Skeletal muscle tissue (tissue), 4 donors: Measurements from ENCODE around the gene COA1. TPM values are rescaled to one million over a fixed set of nuclear protein-coding genes. Genes with fewer than 3 reads are reported as not detected.
"Not testable (repeated sequence)": the region's sequence is repeated elsewhere in the genome, so short reads cannot be mapped to it uniquely, and the experiment has no call there.

Source experiments
- H3K27ac ChIP-seq: one replicate; pipeline ENCODE4 v1.7.0; 2013; ENCODE audit warnings: mild to moderate bottlenecking, low read depth, low read length, inconsistent platforms
- H3K27me3 ChIP-seq, 3 donors: one replicate each; pipeline ENCODE4 v1.7.0; 2013; ENCODE audit warnings: low read length in 3 of 3; ENCODE audit not compliant: control insufficient read depth in 3 of 3, insufficient read depth in 3 of 3
- H3K36me3 ChIP-seq, 3 donors: one replicate each; pipeline ENCODE4 v1.7.0; 2013; ENCODE audit warnings: low read length in 3 of 3; ENCODE audit not compliant: control insufficient read depth in 3 of 3, insufficient read depth in 3 of 3
- H3K4me1 ChIP-seq, 3 donors: one replicate each; pipeline ENCODE4 v1.7.0; 2013; ENCODE audit warnings: low read length in 3 of 3, mild to moderate bottlenecking in 3 of 3; ENCODE audit not compliant: control insufficient read depth in 3 of 3, insufficient read depth in 3 of 3
- H3K4me3 ChIP-seq, 3 donors: one replicate each; pipeline ENCODE4 v1.7.0; 2013; ENCODE audit warnings: low read length in 3 of 3
- H3K9ac ChIP-seq, 3 donors: one replicate each; pipeline ENCODE4 v1.7.0; 2013; ENCODE audit warnings: low read length in 3 of 3, mild to moderate bottlenecking in 3 of 3, moderate library complexity in 2 of 3, low read depth in 1 of 3
- H3K9me3 ChIP-seq, 3 donors: one replicate each; pipeline ENCODE4 v1.7.0; 2013; ENCODE audit warnings: low read length in 3 of 3; ENCODE audit not compliant: control insufficient read depth in 3 of 3
- total RNA-seq: library from RNA; depleted of rRNA; stranded (reverse); fragments of >200 nt; gene quantifications from one replicate; pipeline ENCODE4 v1.2.3, GENCODE V29; 2014
- donor health status: Osteomylitis.

COA1 gene
- total RNA-seq, 1 donor from 2014 or later, result 57.9 TPM

DNA sequence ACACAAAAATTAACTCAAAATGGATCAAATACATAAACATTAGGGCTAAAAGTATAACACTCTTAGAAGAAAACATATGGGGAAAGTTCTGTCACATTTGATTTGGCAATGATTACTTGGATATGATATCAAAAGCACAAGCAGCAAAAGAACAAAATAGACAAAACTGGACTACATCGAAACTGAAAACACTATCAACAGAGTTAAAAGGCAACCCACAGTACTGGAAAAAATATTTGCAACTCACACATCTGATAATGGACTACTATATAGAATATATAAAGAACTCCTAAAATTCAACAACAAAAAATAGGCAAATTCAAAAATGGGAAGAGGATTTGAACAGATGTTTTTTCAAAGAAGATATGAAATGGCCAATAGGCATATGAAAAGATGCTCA, 51.0 kb downstream of the COA1 start:
- Histone ChIP-seq H3K4me3 (no peak overlapping the region), H3K9ac (no peak overlapping the region), H3K27ac (no peak overlapping the region), H3K27me3 (no peaks in the 10 kb centered on the region), H3K4me1 (peaks cover 3 to 7% (median 4%) of the 10 kb centered on the region in 3 donors), H3K9me3 (no peaks in the 10 kb centered on the region), H3K36me3 (no peaks in the 10 kb centered on the region)

DNA sequence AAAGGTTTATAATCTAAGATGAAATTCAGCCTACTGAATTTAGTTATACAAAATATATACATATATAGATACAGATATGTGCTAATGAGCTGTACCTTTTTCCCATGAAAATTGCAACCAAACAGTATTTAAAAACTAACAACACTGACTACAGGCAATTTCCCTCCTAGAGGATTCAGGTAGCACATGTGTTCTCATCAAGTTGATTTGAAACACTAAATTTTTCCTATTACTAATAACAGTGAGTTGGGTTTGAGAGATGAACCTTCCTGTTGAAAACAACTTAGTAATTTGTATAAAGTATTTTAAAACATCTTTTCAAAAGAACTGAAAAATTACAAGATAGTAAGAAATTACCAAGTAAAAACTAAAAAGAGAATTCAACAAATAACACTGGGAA, 51.5 kb downstream of the COA1 start:
- Histone ChIP-seq H3K4me1 (peaks cover 3 to 7% (median 4%) of the 10 kb centered on the region in 3 donors), H3K27ac (no peak overlapping the region), H3K4me3 (no peak overlapping the region), H3K36me3 (no peaks in the 10 kb centered on the region), H3K27me3 (no peaks in the 10 kb centered on the region), H3K9me3 (no peaks in the 10 kb centered on the region), H3K9ac (no peak overlapping the region)

- no peak overlapping the region for H3K27ac ChIP-seq
- peaks cover 3 to 11% (median 6%) of the 10 kb centered on the region in 3 donors for H3K4me1 ChIP-seq
- H3K9me3 ChIP-seq, result no peaks in the 10 kb centered on the region
- H3K36me3 ChIP-seq, result no peaks in the 10 kb centered on the region
- no peaks in the 10 kb centered on the region for H3K27me3 ChIP-seq
- H3K9ac ChIP-seq, result no peak overlapping the region
- H3K4me3 ChIP-seq, result no peak overlapping the region
These were observed 54.5 kb downstream of the COA1 start for GRCh38 chr7:43674559-43675436.

- H3K4me1 ChIP-seq, H3K9ac ChIP-seq, H3K27ac ChIP-seq, H3K9me3 ChIP-seq, H3K36me3 ChIP-seq, H3K27me3 ChIP-seq, H3K4me3 ChIP-seq: not testable (repeated sequence)
These were observed 55.9 kb downstream of the COA1 start for GRCh38 chr7:43673243-43673976.

GRCh38 chr7:43671521-43671920, 57.8 kb downstream of the COA1 start:
- H3K36me3 ChIP-seq, result no peaks in the 10 kb centered on the region
- no peak overlapping the region for H3K4me3 ChIP-seq
- H3K27ac ChIP-seq, result no peak overlapping the region
- peaks cover 0 to 7% (median 3%) of the 10 kb centered on the region in 3 donors for H3K4me1 ChIP-seq
- no peaks in the 10 kb centered on the region for H3K9me3 ChIP-seq
- no peaks in the 10 kb centered on the region for H3K27me3 ChIP-seq
- no peak overlapping the region for H3K9ac ChIP-seq

GRCh38 chr7:43669286-43670081, 59.8 kb downstream of the COA1 start:
- no peaks in the 10 kb centered on the region for H3K36me3 ChIP-seq
- no peak overlapping the region for H3K27ac ChIP-seq
- no peak overlapping the region for H3K9ac ChIP-seq
- H3K9me3 ChIP-seq, result no peaks in the 10 kb centered on the region
- peaks cover 3 to 7% (median 5%) of the 10 kb centered on the region in 3 donors for H3K4me1 ChIP-seq
- no peaks in the 10 kb centered on the region for H3K27me3 ChIP-seq
- no peak overlapping the region for H3K4me3 ChIP-seq

DNA sequence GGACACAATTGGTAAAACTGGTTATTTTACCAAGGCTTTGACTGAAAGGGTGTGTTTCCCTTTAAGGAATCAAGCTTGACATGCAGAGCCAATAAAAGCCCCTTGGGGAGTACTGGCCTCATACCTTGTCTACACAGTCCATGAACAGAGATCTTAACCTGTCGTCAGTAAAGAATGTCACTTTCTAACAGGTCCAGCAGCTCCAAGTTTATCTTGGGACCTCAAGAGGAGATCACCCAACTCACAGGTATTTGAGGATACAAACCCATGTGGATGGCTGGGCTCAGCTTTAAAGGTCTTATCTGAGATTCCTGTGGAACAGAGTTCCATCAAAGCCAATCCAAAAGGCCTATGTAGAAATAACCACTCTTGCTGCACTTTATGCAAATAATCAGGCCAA, 61.3 kb downstream of the COA1 start:
- H3K36me3 ChIP-seq, result peaks cover 0 to under 1% (median 0%) of the 10 kb centered on the region in 3 donors

DNA sequence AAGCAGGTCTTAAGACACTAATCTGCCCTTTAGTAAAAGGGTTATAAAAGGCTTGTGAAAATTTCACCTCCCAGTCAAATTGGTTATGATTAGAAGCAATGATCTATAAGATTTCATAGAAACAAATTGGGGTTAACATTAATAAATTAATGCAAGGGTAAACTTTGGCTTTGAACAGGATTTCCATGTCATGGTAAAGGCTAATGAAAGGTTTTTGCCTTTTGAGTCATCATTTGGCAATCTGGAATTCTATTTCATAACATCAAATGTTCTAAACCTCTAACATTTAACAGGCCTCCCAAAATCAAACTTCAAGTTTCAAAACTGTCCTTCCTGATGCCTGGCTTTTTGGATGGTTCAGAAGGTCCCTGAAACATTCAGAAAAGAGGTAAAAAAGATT, 62.4 kb downstream of the COA1 start:
- Histone ChIP-seq H3K27me3 (no peaks in the 10 kb centered on the region), H3K27ac (no peak overlapping the region), H3K4me1 (peaks cover 5 to 7% (median 6%) of the 10 kb centered on the region in 3 donors), H3K9ac (no peak overlapping the region), H3K4me3 (no peak overlapping the region), H3K9me3 (no peaks in the 10 kb centered on the region), H3K36me3 (peaks cover 0 to 3% (median 0%) of the 10 kb centered on the region in 3 donors)

More for the DNA sequence above, 61.3 kb downstream of the COA1 start:
- Histone ChIP-seq H3K4me3 (no peak overlapping the region), H3K27ac (no peak overlapping the region), H3K4me1 (peaks cover 5 to 7% (median 6%) of the 10 kb centered on the region in 3 donors), H3K9ac (no peak overlapping the region), H3K9me3 (no peaks in the 10 kb centered on the region), H3K27me3 (no peaks in the 10 kb centered on the region)

GRCh38 chr7:43664681-43665080, 64.6 kb downstream of the COA1 start:
- H3K9me3 ChIP-seq, result no peaks in the 10 kb centered on the region
- peaks cover 0 to 7% (median 5%) of the 10 kb centered on the region in 3 donors for H3K4me1 ChIP-seq
- peaks cover 0 to 3% (median 0%) of the 10 kb centered on the region in 3 donors for H3K36me3 ChIP-seq
- no peak overlapping the region for H3K27ac ChIP-seq
- no peak overlapping the region for H3K4me3 ChIP-seq
- no peaks in the 10 kb centered on the region for H3K27me3 ChIP-seq
- no peak overlapping the region for H3K9ac ChIP-seq
